HG03280 (cell line): ENCODE data around the gene CCDC92B.

Experiments used
- ATAC-seq: cut with Tn5 transposase; IDR thresholded peaks from one replicate; pipeline ENCODE4 v1.9.1; 2021; ENCODE audit warnings: mild to moderate bottlenecking, moderate library complexity; ENCODE audit not compliant: unreplicated experiment

CCDC92B gene

GRCh38 chr17:2723505-2723996, 25.9 kb downstream of the CCDC92B start:
- ATAC-seq: no peak

- no peak for ATAC-seq
Observed at GRCh38 chr17:2722611-2723010, 26.8 kb downstream of the CCDC92B start.

GRCh38 chr17:2721603-2722002, 27.8 kb downstream of the CCDC92B start:
- ATAC-seq: no peak

GRCh38 chr17:2719861-2720260, 29.6 kb downstream of the CCDC92B start:
- no peak for ATAC-seq

GRCh38 chr17:2718150-2718938, 31.1 kb downstream of the CCDC92B start:
- no peak for ATAC-seq

- ATAC-seq: no peak
Observed at GRCh38 chr17:2716649-2717048, 32.8 kb downstream of the CCDC92B start.

GRCh38 chr17:2713881-2714280, 35.6 kb downstream of the CCDC92B start:
- ATAC-seq: no peak

GRCh38 chr17:2712300-2713043, 37.0 kb downstream of the CCDC92B start:
- ATAC-seq: no peak

GRCh38 chr17:2711608-2712299, 37.7 kb downstream of the CCDC92B start, which contains the start of gene CLUH:
TSS of gene CLUH (minus strand) at chr17:2711764. CDS start at chr17:2711661, 103 bp downstream.
- ATAC-seq: peak; percentile 71

GRCh38 chr17:2710803-2711607, 38.4 kb downstream of the CCDC92B start:
- ATAC-seq: peak; percentile 18

GRCh38 chr17:2710071-2710802, 39.2 kb downstream of the CCDC92B start:
- ATAC-seq: no peak

GRCh38 chr17:2709183-2709661, 40.2 kb downstream of the CCDC92B start:
- no peak for ATAC-seq

GRCh38 chr17:2708585-2709182, 40.8 kb downstream of the CCDC92B start:
- no peak for ATAC-seq

- no peak for ATAC-seq
Observed at GRCh38 chr17:2707721-2708584, 41.5 kb downstream of the CCDC92B start.

GRCh38 chr17:2706911-2707510, 42.4 kb downstream of the CCDC92B start:
- no peak for ATAC-seq

GRCh38 chr17:2705888-2706795, 43.3 kb downstream of the CCDC92B start:
- no peak for ATAC-seq

- ATAC-seq: no peak
Observed at GRCh38 chr17:2705263-2705662, 44.2 kb downstream of the CCDC92B start.
